Ascending aorta (tissue), 2 donors: ENCODE data around the gene SERF2. TPM values are rescaled to one million over a fixed set of nuclear protein-coding genes. Genes with fewer than 3 reads are reported as not detected.
A peak's percentile ranks its signal among the peaks of the same experiment; 100 is the strongest.
"Not testable (repeated sequence)": the region's sequence is repeated elsewhere in the genome, so short reads cannot be mapped to it uniquely, and the experiment has no call there.

Experiments used
- DNase-seq, 2 donors: peaks; one replicate each; pipeline ENCODE4 v3.0.0-alpha.2; 2019; ENCODE audit warnings: low spot score in 2 of 2
- H3K27ac ChIP-seq, 2 donors: fragments of 200-600 bp; sonication (generic); one replicate each; pipeline ENCODE4 v1.5.1; 2016 to 2017; ENCODE audit warnings: mild to moderate bottlenecking in 1 of 2
- H3K27me3 ChIP-seq: fragments of 200-600 bp; sonication (generic); one replicate; pipeline ENCODE4 v1.5.1; 2017
- H3K36me3 ChIP-seq, 2 donors: fragments of 200-600 bp; sonication (generic); one replicate each; pipeline ENCODE4 v1.5.1; 2016
- H3K4me1 ChIP-seq, 2 donors: fragments of 200-600 bp; sonication (generic); one replicate each; pipeline ENCODE4 v1.5.1; 2016 to 2017; ENCODE audit warnings: mild to moderate bottlenecking in 1 of 2
- H3K4me3 ChIP-seq, 2 donors: fragments of 200-600 bp; sonication (generic); one replicate each; pipeline ENCODE4 v1.5.1; 2016 to 2017; ENCODE audit warnings: mild to moderate bottlenecking in 1 of 2
- H3K9me3 ChIP-seq, 2 donors: fragments of 200-600 bp; sonication (generic); one replicate each; pipeline ENCODE4 v1.5.1; 2016
- intact Hi-C: fragments of 100-400 bp; cut with DNase I; formaldehyde crosslinking; loops from one replicate; pipeline ENCODE4 v1.15.1; 2023
- total RNA-seq: library from RNA; depleted of rRNA; stranded (reverse); fragments of >200 nt; gene quantifications from one replicate; pipeline ENCODE4 v1.1.0, GENCODE V29; 2016
- TF ChIP-seq, protein P1 (sequence below), 3 experiments: fragments of 200-600 bp in 2 of 3; fragments of 450-650 bp in 1 of 3; sonication (generic) in 2 of 3; IDR thresholded peaks; one replicate each; pipeline ENCODE4 v1.5.1; 2016 to 2019; ENCODE audit warnings: antibody characterized with exemption in 3 of 3, mild to moderate bottlenecking in 1 of 3, moderate library complexity in 1 of 3

Gene SERF2
- total RNA-seq, 1 donor from 2014 or later, result 733 TPM

DNA sequence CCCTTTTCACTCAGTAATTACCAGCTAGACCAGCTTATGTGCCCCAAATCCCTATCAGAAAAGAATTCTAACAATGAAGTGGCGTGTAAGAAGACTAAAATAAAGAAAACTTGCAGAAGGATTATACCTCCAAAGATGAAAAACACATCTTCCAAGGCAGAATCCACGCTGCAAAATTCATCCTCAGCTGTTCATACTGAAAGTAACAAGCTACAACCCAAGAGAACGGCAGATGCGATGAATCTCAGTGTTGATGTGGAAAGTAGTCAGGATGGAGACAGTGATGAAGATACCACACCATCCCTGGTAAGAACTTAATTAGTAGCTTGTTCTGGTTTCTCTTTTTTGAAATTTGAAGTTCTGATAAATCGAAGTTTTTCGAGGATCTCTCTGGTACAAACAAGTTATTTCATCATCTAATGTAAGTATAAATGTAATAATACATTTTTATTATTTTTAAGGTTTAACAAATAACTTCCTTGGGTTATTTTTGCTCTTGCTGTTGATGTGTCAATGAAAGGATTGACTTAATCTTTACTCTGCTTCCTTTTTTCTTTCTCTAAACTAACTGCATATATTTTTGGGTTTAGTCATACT lies 36.0 kb downstream of the SERF2 start:
- Histone ChIP-seq H3K9me3 (no peaks in the 10 kb centered on the region), H3K36me3 (no peaks in the 10 kb centered on the region), H3K4me3 (peak overlapping the region in 1 of 2 donors; percentile 74), H3K4me1 (peaks cover 9 to 13% of the 10 kb centered on the region in 2 donors), H3K27ac (peak overlapping the region; percentile 24 to 80), H3K27me3 (no peaks in the 10 kb centered on the region)
- intact Hi-C loops, result loop anchor here (10.0 kb wide), 1 partner anchor 53 kb away; the partner anchor contains the start of gene ELL3
- TF ChIP-seq, protein P1, sequence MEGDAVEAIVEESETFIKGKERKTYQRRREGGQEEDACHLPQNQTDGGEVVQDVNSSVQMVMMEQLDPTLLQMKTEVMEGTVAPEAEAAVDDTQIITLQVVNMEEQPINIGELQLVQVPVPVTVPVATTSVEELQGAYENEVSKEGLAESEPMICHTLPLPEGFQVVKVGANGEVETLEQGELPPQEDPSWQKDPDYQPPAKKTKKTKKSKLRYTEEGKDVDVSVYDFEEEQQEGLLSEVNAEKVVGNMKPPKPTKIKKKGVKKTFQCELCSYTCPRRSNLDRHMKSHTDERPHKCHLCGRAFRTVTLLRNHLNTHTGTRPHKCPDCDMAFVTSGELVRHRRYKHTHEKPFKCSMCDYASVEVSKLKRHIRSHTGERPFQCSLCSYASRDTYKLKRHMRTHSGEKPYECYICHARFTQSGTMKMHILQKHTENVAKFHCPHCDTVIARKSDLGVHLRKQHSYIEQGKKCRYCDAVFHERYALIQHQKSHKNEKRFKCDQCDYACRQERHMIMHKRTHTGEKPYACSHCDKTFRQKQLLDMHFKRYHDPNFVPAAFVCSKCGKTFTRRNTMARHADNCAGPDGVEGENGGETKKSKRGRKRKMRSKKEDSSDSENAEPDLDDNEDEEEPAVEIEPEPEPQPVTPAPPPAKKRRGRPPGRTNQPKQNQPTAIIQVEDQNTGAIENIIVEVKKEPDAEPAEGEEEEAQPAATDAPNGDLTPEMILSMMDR (IDR thresholded peaks at IDR 0.05), result no peak
- no peak for DNase-seq

DNA sequence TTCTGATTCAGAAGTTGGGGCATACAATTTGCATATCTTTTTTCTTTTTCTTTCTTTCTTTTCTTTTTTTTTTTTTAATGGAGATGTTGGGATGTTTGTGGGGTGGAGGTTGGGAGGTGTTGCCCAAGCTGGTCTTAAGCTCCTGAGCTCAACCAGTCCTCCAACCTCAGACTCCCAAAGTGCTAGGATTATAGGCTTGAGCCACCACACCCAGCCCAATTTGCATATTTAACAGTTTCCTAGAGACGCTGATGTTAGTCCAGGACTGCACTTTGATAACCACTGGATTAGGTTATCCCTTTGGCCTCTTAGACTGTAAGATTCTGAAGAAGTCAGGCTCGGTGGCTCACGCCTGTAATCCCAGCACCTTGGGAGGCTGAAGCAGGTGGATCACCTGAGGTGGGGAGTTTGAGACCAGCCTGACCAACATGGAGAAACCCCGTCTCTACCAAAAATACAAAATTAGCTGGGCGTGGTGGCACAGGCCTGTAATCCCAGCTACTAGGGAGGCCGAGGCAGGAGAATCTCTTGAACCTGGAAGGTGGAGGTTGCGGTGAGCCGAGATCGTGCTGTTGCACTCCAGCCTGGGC lies 37.9 kb downstream of the SERF2 start:
- H3K36me3 ChIP-seq, H3K4me3 ChIP-seq, H3K4me1 ChIP-seq, H3K27ac ChIP-seq, H3K9me3 ChIP-seq, DNase-seq, H3K27me3 ChIP-seq: not testable (repeated sequence)
- intact Hi-C loops, result loop anchor here (10.0 kb wide), 1 partner anchor 55 kb away; the partner anchor contains the start of gene ELL3

DNA sequence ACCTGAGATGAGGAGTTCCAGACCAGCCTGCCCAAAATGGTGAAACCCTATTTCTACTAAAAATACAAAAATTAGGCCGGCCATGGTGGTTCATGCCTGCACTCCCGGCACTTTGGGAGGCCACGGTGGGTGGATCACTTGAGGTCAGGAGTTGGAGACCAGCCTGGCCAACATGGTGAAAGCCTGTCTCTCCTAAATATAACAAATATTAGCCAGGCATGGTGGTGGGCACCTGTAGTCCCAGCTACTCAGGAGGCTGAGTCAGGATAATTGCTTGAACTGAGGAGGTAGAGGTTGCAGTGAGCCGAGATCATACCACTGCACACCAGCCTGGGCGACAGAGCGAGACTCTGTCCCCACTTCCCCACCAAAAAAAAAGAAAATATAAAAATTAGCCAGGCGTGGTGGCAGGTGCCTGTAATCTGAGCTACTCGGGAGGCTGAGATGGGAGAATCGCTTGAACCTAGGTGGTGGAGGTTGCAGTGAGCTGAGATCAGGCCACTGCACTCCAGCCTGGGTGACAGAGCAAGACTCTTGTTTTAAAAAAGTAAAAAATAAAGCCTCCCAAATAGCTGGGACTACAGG lies 38.7 kb downstream of the SERF2 start:
- intact Hi-C loops, H3K36me3 ChIP-seq, H3K27me3 ChIP-seq, H3K9me3 ChIP-seq, H3K27ac ChIP-seq, H3K4me3 ChIP-seq, DNase-seq, H3K4me1 ChIP-seq: not testable (repeated sequence)

DNA sequence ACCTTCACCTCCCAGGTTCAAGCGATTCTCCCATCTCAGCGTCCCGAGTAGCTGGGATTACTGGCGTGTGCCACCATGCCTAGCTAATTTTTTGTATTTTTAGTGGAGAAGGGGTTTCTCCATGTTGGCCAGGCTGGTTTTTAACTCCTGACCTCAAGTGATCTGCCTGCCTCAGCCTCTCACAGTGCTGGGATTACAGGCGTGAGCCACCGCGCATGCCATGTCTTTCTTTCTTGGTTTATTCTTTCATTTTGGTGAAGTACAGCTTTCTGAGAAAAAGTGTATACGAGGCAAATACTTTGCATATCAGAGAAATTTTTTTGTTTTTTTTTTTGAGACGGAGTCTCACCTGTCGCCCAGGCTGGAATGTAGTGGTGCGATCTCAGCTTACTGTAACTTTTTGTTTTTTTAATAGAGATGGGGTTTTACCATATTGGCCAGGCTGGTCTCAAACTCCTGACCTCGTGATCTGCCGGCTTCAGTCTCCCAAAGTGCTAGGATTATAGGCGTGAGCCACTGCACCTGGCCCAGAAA lies 39.5 kb downstream of the SERF2 start:
- not testable (repeated sequence) for DNase-seq

GRCh38 chr15:43832485-43832884 lies 40.4 kb downstream of the SERF2 start:
- DNase-seq, H3K27me3 ChIP-seq, H3K4me1 ChIP-seq, H3K4me3 ChIP-seq, H3K9me3 ChIP-seq, H3K36me3 ChIP-seq, H3K27ac ChIP-seq, intact Hi-C loops: not testable (repeated sequence)

More for the DNA sequence above, 39.5 kb downstream of the SERF2 start:
- H3K27me3 ChIP-seq, H3K4me1 ChIP-seq, intact Hi-C loops, H3K4me3 ChIP-seq, H3K36me3 ChIP-seq, H3K9me3 ChIP-seq, H3K27ac ChIP-seq: not testable (repeated sequence)

DNA sequence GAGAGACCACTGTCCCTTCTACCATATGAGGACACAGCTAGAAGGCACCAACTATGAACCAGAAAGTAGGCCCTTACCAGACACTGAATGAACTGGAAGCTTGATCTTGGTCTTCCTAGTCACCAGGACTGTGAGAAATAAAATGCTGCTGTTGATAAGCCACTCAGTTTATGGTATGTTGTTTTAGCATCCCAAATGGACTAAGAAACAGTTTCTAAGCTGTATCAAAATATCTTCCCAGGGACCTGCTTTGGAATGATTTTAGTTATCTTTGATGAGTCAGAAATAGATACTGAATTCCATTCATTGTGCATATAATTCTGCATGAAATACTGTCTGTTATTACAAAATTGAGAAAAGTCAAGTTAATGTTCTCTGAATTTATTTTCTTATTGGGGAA lies 53.3 kb downstream of the SERF2 start:
- no peak overlapping the region for H3K4me3 ChIP-seq
- TF ChIP-seq, protein P1 (IDR thresholded peaks at IDR 0.05), result no peak
- intact Hi-C loops, result no loop called here
- peaks cover 0 to 11% of the 10 kb centered on the region in 2 donors for H3K36me3 ChIP-seq
- H3K27ac ChIP-seq, result no peak overlapping the region
- H3K27me3 ChIP-seq, result no peaks in the 10 kb centered on the region
- H3K9me3 ChIP-seq, result no peaks in the 10 kb centered on the region
- H3K4me1 ChIP-seq, result no peaks in the 10 kb centered on the region
- DNase-seq, result no peak

Other genes with a start within 250 kb of the SERF2 start
- gene PPIP5K1, start 202.1 kb upstream of the SERF2 start, total RNA-seq, result 99.2 TPM
- gene CKMT1B, start 198.3 kb upstream of the SERF2 start, total RNA-seq, result not detected
- gene STRC, start 173.5 kb upstream of the SERF2 start, total RNA-seq, result not detected
- gene CATSPER2, start 143.5 kb upstream of the SERF2 start, total RNA-seq, result 1.4 TPM
- not detected for gene CKMT1A, start 98.5 kb upstream of the SERF2 start, total RNA-seq
- 89.1 TPM for gene PDIA3, start 45.9 kb upstream of the SERF2 start, total RNA-seq
- 39.5 TPM for gene ELL3, start 15.4 kb upstream of the SERF2 start, total RNA-seq
- not detected for gene SERINC4, start 7.9 kb downstream of the SERF2 start, total RNA-seq
- 20.2 TPM for gene HYPK, start 8.3 kb downstream of the SERF2 start, total RNA-seq
- 14.8 TPM for gene MFAP1, start 32.4 kb downstream of the SERF2 start, total RNA-seq
- gene WDR76, start 34.7 kb downstream of the SERF2 start, total RNA-seq, result 5.2 TPM